SU-DHL-6 (cell line): ENCODE data around the gene NFKBIZ.

Experiments
- H2AFZ ChIP-seq: fragments of 200-600 bp; sonication (generic); 2 replicates; pipeline ENCODE4 v1.6.1; 2014; ENCODE audit warnings: low read depth, mild to moderate bottlenecking, moderate library complexity, mixed read lengths, antibody characterized with exemption, low read length; ENCODE audit not compliant: severe bottlenecking
- H3F3A ChIP-seq: fragments of 200-600 bp; shearing (Covaris generic); 2 replicates; pipeline ENCODE4 v1.6.0; 2016; ENCODE audit warnings: antibody characterized with exemption, mild to moderate bottlenecking; ENCODE audit not compliant: insufficient read depth
- H3K27ac ChIP-seq: fragments of 200-600 bp; sonication (generic); 2 replicates; pipeline ENCODE4 v1.5.1; 2016; ENCODE audit warnings: low read depth, mild to moderate bottlenecking, low read length, moderate library complexity, mixed read lengths
- H3K27me3 ChIP-seq: fragments of 200-600 bp; sonication (generic), shearing (Covaris generic); 2 replicates; pipeline ENCODE4 v1.6.0; 2014; ENCODE audit warnings: mild to moderate bottlenecking, low read length
- H3K36me3 ChIP-seq: fragments of 200-600 bp; sonication (generic); 2 replicates; pipeline ENCODE4 v1.6.1; 2014; ENCODE audit warnings: mild to moderate bottlenecking, low read length, mixed read lengths
- H3K4me2 ChIP-seq: fragments of 300-600, 200-600 bp; shearing (Covaris generic), sonication (generic); 2 replicates; pipeline ENCODE4 v1.6.0; 2014; ENCODE audit warnings: low read length, low read depth, mild to moderate bottlenecking; ENCODE audit not compliant: poor library complexity, severe bottlenecking
- H3K4me3 ChIP-seq: fragments of 200-600 bp; sonication (generic); 2 replicates; pipeline ENCODE4 v1.5.1; 2014; ENCODE audit warnings: antibody characterized with exemption, low read length, mild to moderate bottlenecking, mixed read lengths; ENCODE audit not compliant: insufficient read depth, poor library complexity, severe bottlenecking
- H3K79me2 ChIP-seq: fragments of 200-600 bp; sonication (generic); 2 replicates; pipeline ENCODE4 v1.6.1; 2014; ENCODE audit warnings: mild to moderate bottlenecking, low read length, moderate library complexity; ENCODE audit not compliant: insufficient read depth
- H3K9ac ChIP-seq: fragments of 200-600 bp; sonication (generic); 2 replicates; pipeline ENCODE4 v1.7.0; 2014; ENCODE audit warnings: mild to moderate bottlenecking, low read length
- H3K9me2 ChIP-seq: fragments of 200-600 bp; sonication (generic); replicated peaks from 2 replicates; pipeline ENCODE4 v1.6.1; 2014; ENCODE audit warnings: low read length; ENCODE audit not compliant: insufficient read depth
- H3K9me3 ChIP-seq: fragments of 200-600 bp; sonication (generic); 2 replicates; pipeline ENCODE4 v1.6.1; 2014; ENCODE audit warnings: low read length, mixed read lengths; ENCODE audit not compliant: insufficient read depth
- H4K20me1 ChIP-seq: fragments of 200-600 bp; sonication (generic); 2 replicates; pipeline ENCODE4 v1.6.1; 2014; ENCODE audit warnings: low read depth, mild to moderate bottlenecking, antibody characterized with exemption, low read length, moderate library complexity, mixed read lengths
- EZH2phosphoT487 ChIP-seq: fragments of 200-600 bp; sonication (generic), shearing (Covaris generic); conservative IDR thresholded peaks from 2 replicates; pipeline ENCODE4 v1.6.1; 2018; ENCODE audit warnings: mild to moderate bottlenecking, antibody characterized with exemption, low read length, moderate library complexity, mixed read lengths
- TF ChIP-seq, protein P1 (sequence below): fragments of 200-600 bp; sonication (generic); IDR thresholded peaks from one replicate; pipeline ENCODE4 v1.5.1; 2017; ENCODE audit warnings: antibody characterized with exemption, mild to moderate bottlenecking, low read length, moderate library complexity; ENCODE audit not compliant: insufficient read depth, poor library complexity, severe bottlenecking

The NFKBIZ gene

DNA sequence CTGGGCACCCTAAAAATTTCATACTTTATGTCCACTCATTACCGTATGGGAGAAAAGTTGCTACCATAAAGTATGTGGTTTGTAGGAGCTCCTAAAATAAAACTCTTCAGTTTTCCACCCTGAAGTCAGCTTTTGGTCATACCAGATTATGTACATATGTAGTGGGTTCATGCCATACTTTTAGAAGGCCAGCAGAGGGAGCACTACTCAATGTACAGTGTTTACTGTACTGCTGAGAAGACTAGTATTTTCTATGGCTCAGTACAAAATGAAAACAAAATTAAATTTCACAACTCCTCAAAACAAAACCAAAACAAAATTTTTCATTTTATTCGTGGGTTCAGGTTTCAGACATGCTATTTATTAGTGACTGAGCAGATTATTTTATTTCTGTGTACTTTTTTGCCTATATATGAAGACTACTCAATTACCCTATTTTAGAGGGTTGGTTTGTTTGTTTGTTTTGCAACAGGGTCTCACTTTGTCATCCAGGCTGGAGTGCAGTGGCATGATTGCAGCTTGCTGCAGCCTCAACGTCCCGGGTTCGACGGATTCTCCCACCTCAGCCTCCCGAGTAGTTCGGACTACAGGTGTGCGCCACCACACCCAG, 46.0 kb upstream of the NFKBIZ start:
- Histone ChIP-seq H4K20me1 (no peaks in the 10 kb centered on the region), H3K4me3 (no peak overlapping the region), H3K9me2 (no peaks in the 10 kb centered on the region), H3F3A (peaks cover 16% of the 10 kb centered on the region; the same call in 1 of the 2 replicates), H3K9ac (no peak overlapping the region), H3K9me3 (no peaks in the 10 kb centered on the region), H3K27ac (no peak overlapping the region), H3K4me2 (no peak overlapping the region), H3K79me2 (peaks cover 17% of the 10 kb centered on the region; the same call in 1 of the 2 replicates), H3K36me3 (peaks cover 16% of the 10 kb centered on the region), H2AFZ (no peak overlapping the region), H3K27me3 (no peaks in the 10 kb centered on the region)
- TF ChIP-seq, protein P1, sequence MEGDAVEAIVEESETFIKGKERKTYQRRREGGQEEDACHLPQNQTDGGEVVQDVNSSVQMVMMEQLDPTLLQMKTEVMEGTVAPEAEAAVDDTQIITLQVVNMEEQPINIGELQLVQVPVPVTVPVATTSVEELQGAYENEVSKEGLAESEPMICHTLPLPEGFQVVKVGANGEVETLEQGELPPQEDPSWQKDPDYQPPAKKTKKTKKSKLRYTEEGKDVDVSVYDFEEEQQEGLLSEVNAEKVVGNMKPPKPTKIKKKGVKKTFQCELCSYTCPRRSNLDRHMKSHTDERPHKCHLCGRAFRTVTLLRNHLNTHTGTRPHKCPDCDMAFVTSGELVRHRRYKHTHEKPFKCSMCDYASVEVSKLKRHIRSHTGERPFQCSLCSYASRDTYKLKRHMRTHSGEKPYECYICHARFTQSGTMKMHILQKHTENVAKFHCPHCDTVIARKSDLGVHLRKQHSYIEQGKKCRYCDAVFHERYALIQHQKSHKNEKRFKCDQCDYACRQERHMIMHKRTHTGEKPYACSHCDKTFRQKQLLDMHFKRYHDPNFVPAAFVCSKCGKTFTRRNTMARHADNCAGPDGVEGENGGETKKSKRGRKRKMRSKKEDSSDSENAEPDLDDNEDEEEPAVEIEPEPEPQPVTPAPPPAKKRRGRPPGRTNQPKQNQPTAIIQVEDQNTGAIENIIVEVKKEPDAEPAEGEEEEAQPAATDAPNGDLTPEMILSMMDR: peak; percentile 91
- TF ChIP-seq EZH2phosphoT487: no peak

DNA sequence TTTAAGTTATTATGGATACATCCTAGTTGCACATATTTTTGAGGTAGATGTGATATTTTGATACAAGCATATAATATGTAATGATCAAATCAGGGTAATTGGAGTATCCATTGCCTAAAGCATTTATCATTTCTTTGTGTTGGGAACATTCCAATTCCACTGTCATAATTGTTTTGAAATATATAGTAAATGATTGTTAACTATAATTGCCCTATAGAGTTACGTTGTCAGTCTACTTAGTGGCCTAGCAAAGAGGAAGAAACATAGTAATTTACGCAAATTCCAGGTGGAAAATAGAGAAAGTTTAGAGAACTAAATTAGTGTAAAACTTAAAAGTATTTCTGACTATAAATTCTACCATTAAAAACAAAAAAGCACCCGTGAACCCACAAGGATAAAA, 45.4 kb upstream of the NFKBIZ start:
- peaks cover 16% of the 10 kb centered on the region for H3K36me3 ChIP-seq
- no peak overlapping the region for H2AFZ ChIP-seq
- no peaks in the 10 kb centered on the region for H3K9me3 ChIP-seq
- H3K4me2 ChIP-seq: no peak overlapping the region
- peaks cover 18% of the 10 kb centered on the region; the same call in 1 of the 2 replicates for H3F3A ChIP-seq
- no peaks in the 10 kb centered on the region for H3K9me2 ChIP-seq
- H3K27ac ChIP-seq: no peak overlapping the region
- H3K4me3 ChIP-seq: no peak overlapping the region
- no peaks in the 10 kb centered on the region for H4K20me1 ChIP-seq
- peaks cover 17% of the 10 kb centered on the region; the same call in 1 of the 2 replicates for H3K79me2 ChIP-seq
- TF ChIP-seq EZH2phosphoT487: no peak
- TF ChIP-seq, protein P1: no peak
- no peak overlapping the region for H3K9ac ChIP-seq
- no peaks in the 10 kb centered on the region for H3K27me3 ChIP-seq

DNA sequence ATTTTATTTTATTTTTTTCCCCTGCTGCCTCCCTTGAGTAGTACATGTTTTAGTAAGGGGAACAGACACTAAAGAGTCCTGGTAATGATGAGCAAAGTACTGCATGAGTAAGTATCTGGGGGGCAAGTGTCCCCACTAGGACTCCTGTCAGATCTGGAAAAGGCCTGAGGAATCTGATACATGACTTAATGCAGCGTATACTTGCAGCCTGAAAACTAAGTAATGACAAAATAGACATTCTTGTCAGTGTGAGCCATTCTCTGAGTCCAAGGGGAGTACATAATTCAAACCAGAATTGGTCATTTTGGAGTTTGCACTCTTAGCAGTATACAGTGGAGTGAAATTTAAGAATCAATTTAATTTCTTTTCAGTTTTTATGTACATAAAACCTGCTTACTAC, 42.8 kb upstream of the NFKBIZ start:
- Histone ChIP-seq H4K20me1 (no peaks in the 10 kb centered on the region), H3K9me2 (no peaks in the 10 kb centered on the region), H3K4me2 (no peak overlapping the region), H2AFZ (no peak overlapping the region), H3K27ac (no peak overlapping the region), H3K4me3 (no peak overlapping the region), H3K36me3 (peaks cover 16% of the 10 kb centered on the region), H3F3A (peaks cover 18% of the 10 kb centered on the region; the same call in 1 of the 2 replicates), H3K27me3 (no peaks in the 10 kb centered on the region), H3K9ac (no peak overlapping the region), H3K79me2 (peaks cover 9% of the 10 kb centered on the region; the same call in 1 of the 2 replicates), H3K9me3 (no peaks in the 10 kb centered on the region)
- no peak for TF ChIP-seq EZH2phosphoT487
- TF ChIP-seq, protein P1: no peak
